Effector memory CD8-positive, alpha-beta T cell (primary cell): ENCODE data around the gene DUSP28.
"Not testable (repeated sequence)": the region's sequence is repeated elsewhere in the genome, so short reads cannot be mapped to it uniquely, and the experiment has no call there.

ENCODE experiments used
- ATAC-seq: fragments of 150-1000 bp; cut with Tn5 transposase; replicated peaks from 2 replicates; pipeline ENCODE4 v1.10.0; 2021; ENCODE audit warnings: mild to moderate bottlenecking, moderate library complexity
- DNase-seq, 3 experiments: peaks; one replicate each; pipeline ENCODE4 v3.0.0; 2021
- H3K27ac Mint-ChIP-seq, 2 donors: one replicate each; pipeline ENCODE4 v1.8.0; 2022; ENCODE audit warnings: mild to moderate bottlenecking in 2 of 2, mixed read lengths in 2 of 2, moderate library complexity in 2 of 2
- H3K27me3 Mint-ChIP-seq, 2 donors: one replicate each; pipeline ENCODE4 v1.8.0; 2022; ENCODE audit warnings: mixed read lengths in 2 of 2
- H3K36me3 Mint-ChIP-seq: one replicate; pipeline ENCODE4 v1.8.0; 2022; ENCODE audit warnings: mild to moderate bottlenecking, moderate library complexity, mixed read lengths; ENCODE audit not compliant: insufficient read depth
- H3K4me1 Mint-ChIP-seq, 2 donors: one replicate each; pipeline ENCODE4 v1.8.0; 2022; ENCODE audit warnings: low read depth in 2 of 2, mixed read lengths in 2 of 2
- H3K4me3 Mint-ChIP-seq, 2 donors: one replicate each; pipeline ENCODE4 v1.8.0; 2022; ENCODE audit warnings: mild to moderate bottlenecking in 2 of 2, mixed read lengths in 2 of 2, moderate library complexity in 2 of 2
- H3K9me3 Mint-ChIP-seq, 2 donors: one replicate each; pipeline ENCODE4 v1.8.0; 2022; ENCODE audit warnings: mixed read lengths in 2 of 2

DUSP28 gene

DNA sequence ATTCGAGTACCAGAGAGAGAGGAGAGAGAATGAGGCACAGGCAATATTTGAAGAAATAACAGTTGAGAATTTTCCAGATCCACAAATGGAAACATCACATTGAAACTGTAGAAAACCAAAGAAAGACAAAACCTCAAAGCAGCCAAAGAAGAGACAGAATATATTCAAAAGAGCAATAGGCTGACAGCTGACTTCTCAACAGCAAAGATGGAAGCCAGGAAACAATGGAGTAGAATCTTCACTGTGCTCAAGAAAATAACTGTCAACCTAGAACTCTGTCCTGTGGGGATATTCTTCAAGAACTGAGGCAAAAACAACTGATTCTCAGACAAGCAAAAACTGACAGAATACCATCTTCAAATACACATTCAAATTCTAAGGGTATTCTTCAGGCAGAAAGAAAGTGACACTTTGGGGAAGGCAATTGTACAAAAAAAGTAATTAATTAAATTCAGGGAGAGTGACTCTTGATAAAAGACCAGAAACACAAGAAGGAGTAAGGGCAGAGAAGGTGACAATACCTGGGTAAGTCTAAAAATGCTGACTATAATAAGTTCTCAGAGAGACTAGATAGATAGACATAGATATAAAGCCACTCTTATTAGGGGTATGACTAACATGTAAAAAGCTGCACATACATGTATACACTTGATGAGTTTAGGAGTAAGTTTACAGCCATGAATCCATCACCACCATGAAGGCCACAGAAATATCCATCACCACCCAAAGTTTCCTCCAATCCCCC lies 28.0 kb upstream of the DUSP28 start:
- H3K9me3 Mint-ChIP-seq = peaks cover 5 to 12% of the 10 kb centered on the region in 2 donors
- H3K4me1 Mint-ChIP-seq = peaks cover 5 to 21% of the 10 kb centered on the region in 2 donors
- no peak overlapping the region for H3K4me3 Mint-ChIP-seq
- ATAC-seq (no peak), DNase-seq (no peak)
- no peak overlapping the region for H3K27ac Mint-ChIP-seq
- no peaks in the 10 kb centered on the region for H3K27me3 Mint-ChIP-seq
- H3K36me3 Mint-ChIP-seq = peaks cover 13% of the 10 kb centered on the region

DNA sequence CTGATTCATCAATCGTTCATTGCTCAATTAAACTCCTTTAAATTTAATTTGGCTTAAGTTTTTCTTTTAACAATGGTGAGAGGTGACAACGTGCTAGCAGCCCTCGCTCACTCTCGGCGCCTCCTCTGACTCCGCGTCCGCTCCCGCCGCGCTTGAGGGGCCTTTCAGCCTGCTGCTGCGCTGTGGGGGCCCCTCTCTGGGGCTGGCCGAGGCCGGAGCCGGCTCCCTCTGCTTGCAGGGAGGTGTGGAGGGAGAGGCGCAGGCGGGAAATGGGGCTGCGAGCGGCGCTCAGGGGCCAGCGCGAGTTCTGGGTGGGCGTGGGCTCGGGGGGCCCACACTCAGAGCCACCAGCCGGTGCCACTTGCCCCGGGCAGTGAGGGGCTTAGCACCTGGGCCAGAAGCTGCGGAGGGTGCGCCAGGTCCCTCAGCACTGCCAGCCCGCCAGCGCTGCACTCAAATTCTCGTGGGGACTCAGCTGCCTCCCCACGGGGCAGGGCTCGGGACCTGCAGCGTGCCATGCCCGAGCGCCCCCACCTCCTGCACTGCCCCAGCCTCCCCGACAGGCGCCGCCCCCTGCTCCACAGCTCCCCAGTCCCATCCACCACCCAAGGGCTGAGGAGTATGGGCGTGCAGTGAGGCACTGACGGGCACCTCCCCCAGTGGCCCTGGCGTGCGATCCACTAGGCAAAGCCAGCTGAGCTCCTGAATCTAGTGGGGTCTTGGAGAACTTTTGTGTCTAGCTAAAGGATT lies 22.0 kb upstream of the DUSP28 start:
- ATAC-seq (no peak), DNase-seq (no peak)
- Mint-ChIP-seq H3K27ac (peak overlapping the region in 1 of 2 donors; percentile 25), H3K27me3 (no peaks in the 10 kb centered on the region), H3K4me1 (peaks cover 3 to 27% of the 10 kb centered on the region in 2 donors), H3K36me3 (peaks cover 36% of the 10 kb centered on the region), H3K9me3 (no peaks in the 10 kb centered on the region), H3K4me3 (no peak overlapping the region)

DNA sequence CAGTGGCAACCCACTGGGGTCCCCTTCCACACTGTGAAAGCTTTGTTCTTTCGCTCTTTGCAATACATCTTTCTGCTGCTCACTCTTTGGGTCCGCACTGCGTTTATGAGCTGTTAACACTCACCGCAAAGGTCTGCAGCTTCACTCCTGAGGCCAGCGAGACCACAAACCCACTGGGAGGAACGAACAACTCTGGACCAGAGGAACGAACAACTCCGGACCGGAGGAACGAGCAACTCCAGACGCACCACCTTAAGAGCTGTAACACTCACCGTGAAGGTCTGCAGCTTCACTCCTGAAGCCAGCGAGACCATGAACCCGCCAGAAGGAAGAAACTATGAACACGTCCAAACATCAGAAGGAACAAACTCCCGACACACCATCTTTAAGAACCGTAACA lies 21.1 kb upstream of the DUSP28 start:
- not testable (repeated sequence) for DNase-seq, ATAC-seq, H3K27me3 Mint-ChIP-seq, H3K9me3 Mint-ChIP-seq, H3K4me3 Mint-ChIP-seq
- H3K27ac Mint-ChIP-seq = peak overlapping the region in 1 of 2 donors; percentile 65
- peaks cover 3 to 24% of the 10 kb centered on the region in 2 donors for H3K4me1 Mint-ChIP-seq
- H3K36me3 Mint-ChIP-seq = peaks cover 31% of the 10 kb centered on the region

DNA sequence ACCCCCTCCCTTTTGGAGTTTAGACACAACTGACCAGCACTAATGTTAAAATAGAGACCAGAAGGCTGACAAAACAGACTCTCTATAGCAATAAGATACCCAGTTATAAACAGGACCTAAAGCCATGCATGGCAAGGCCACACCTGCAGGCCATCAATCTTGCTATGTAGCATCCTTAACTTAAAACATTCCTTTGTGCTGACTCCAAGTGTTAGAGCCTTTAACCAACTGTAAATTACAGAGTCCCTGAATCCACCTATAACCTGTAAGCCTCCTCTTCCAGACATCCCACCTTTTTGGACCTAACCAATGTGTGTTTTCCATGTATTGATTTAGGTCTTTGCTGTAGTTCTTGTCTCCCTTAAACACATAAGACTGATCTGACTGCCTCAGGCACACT lies 20.3 kb upstream of the DUSP28 start:
- Mint-ChIP-seq H3K36me3 (peaks cover 34% of the 10 kb centered on the region), H3K9me3 (no peaks in the 10 kb centered on the region), H3K27me3 (no peaks in the 10 kb centered on the region), H3K4me3 (no peak overlapping the region), H3K4me1 (peaks cover 3 to 23% of the 10 kb centered on the region in 2 donors), H3K27ac (peak overlapping the region in 1 of 2 donors; percentile 65)
- DNase-seq (no peak), ATAC-seq (no peak)

DNA sequence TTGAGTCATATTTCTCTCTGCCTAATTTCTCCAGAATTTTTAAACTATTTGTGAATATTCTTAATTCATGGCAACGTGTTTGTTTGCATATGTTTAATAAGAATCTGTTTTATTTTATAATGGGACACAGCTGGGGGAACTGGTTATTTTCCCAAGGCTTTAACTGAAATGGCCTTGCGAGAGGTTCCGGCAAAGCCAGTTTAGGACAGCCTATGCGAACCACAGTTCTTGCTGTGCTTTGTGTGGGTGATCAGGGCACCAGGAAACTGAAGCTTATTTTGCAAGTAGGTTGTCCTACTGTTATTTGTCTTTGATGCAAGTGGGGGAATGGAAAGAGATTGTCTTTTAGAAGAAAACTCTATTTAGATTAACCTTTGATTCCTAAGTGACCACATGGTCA lies 8.9 kb upstream of the DUSP28 start:
- Mint-ChIP-seq H3K27ac (peak overlapping the region in 1 of 2 donors; percentile 30), H3K4me1 (peaks cover 4 to 12% of the 10 kb centered on the region in 2 donors), H3K36me3 (peaks cover 24% of the 10 kb centered on the region), H3K4me3 (no peak overlapping the region), H3K9me3 (no peaks in the 10 kb centered on the region), H3K27me3 (no peaks in the 10 kb centered on the region)
- ATAC-seq (no peak), DNase-seq (no peak)

DNA sequence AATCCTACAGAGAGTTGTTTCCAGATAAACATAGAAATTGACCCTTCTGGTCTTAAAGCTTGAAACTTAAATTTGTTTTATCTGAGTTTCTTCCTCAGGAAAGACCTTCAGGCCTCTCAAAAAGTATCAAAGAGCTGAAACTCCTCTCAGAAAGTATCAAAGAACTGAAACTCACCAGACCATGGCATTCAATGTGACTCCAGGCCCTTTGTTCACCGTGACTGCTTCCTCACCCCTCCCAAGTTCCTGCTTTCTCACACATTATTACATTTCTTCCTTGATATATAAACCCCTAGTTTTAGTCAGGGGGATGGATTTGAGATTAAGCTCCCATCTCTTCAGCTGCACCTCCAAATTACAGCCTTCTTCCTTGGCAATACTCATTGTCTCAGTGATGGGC lies 8.3 kb upstream of the DUSP28 start:
- Mint-ChIP-seq H3K36me3 (peaks cover 24% of the 10 kb centered on the region), H3K27me3 (no peaks in the 10 kb centered on the region), H3K9me3 (no peaks in the 10 kb centered on the region), H3K4me3 (no peak overlapping the region), H3K27ac (peak overlapping the region; percentile 30 to 59), H3K4me1 (peaks cover 9 to 17% of the 10 kb centered on the region in 2 donors)
- ATAC-seq = no peak
- no peak for DNase-seq

DNA sequence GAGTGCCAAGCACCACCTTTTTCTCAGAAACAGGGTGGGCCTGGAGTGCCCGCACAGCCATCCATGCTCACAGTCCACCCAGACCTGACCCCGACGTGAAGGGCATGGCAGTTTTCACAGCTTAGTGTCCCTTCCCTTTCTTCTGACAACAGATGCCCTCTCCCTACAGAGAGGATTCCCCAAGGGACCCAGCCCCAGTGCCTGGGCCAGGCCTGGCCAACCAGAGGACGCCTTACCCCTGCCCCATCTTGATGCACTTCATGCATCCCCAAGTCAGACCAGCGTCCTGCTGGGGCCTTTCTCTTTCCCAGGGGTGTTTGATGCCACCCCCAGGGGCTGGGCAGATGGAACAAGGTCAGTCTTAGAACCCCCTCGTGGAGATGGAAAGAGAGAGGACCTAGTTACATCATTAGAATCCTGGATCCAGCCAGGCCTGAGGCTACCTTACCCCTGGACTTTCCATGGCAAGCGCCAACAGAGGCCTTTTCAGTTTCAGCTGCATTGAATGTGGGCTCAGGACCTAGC lies 6.1 kb upstream of the DUSP28 start:
- H3K36me3 Mint-ChIP-seq = peaks cover 25% of the 10 kb centered on the region
- H3K27me3 Mint-ChIP-seq = no peaks in the 10 kb centered on the region
- H3K4me3 Mint-ChIP-seq = no peak overlapping the region
- peaks cover 22 to 27% of the 10 kb centered on the region in 2 donors for H3K4me1 Mint-ChIP-seq
- ATAC-seq (no peak), DNase-seq (no peak)
- no peaks in the 10 kb centered on the region for H3K9me3 Mint-ChIP-seq
- H3K27ac Mint-ChIP-seq = no peak overlapping the region

DNA sequence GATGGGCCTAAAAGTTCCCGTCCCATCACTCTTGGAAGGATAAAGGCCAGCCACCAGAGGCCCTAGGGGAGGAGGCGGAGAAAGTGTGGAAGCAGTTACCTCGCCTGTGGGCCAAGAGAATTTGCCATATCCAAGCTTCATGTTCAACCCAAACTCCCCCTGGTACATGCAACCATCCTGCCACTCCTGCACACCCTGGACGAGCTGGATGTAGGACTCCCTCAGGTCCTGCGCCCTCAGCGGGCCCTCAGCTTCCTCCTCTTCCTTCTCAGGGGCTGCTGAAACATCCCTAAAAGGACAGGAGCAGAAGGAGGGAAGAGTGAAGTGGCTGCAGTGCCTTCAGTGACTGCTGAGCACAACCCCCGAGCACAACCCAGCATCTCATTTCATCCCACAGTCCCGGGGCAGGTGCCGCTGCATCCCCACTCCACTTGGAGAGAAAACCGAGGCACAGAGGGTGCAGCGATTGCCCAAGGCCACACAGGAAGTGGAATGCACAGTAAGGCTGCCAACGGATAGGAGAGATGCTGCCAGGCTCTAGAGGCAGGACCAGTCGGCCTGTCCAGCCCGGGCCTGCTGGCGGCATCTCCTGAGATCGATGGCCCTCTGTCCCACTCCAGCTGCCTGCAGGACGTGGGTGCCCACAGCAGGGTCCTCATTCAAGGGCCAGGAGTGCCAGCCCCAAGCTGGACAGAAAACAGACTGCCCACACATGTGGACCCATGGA lies 5.2 kb upstream of the DUSP28 start:
- Mint-ChIP-seq H3K27ac (peak overlapping the region in 1 of 2 donors; percentile 53), H3K4me3 (no peak overlapping the region)

DNA sequence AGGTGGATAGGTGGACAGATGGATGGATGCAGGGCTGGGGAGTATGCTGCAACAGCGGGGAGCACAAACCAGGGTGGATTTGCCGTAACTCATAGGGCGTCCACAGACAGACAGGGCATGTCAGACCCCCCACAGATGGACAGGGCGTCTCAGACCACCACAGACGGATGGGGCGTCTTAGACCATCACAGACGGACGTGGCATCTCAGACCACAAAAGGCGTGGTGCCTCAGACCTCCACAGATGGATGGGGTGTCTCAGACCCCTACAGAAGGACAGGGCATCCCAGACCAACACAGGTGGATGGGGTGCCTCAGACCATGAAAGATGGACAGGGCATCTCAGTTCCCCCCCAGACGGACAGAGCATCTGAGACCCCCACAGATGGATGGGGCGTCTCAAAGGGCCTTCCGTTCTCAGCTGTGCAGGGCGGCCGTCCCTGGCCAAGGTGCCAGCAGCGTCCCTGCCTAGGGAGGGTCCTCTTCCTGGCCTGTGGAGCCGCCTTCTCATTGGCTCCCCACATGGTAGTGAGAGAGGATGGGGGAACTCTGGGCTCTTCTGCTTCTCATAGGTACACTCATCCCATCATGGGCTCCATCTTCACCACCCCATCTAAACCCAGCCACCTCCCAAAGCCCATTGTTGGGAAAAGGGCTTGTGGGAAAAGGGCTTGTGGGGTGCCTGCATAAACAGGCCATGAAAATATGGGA lies 4.5 kb upstream of the DUSP28 start:
- no peak for ATAC-seq
- Mint-ChIP-seq H3K4me3 (no peak overlapping the region), H3K36me3 (peaks cover 34% of the 10 kb centered on the region), H3K27ac (peak overlapping the region in 1 of 2 donors; percentile 53), H3K9me3 (no peaks in the 10 kb centered on the region), H3K4me1 (peaks cover 28 to 36% of the 10 kb centered on the region in 2 donors), H3K27me3 (no peaks in the 10 kb centered on the region)
- DNase-seq = no peak

More for the DNA sequence above, 5.2 kb upstream of the DUSP28 start:
- Mint-ChIP-seq H3K27me3 (no peaks in the 10 kb centered on the region), H3K9me3 (no peaks in the 10 kb centered on the region), H3K36me3 (peaks cover 32% of the 10 kb centered on the region), H3K4me1 (peaks cover 28 to 35% of the 10 kb centered on the region in 2 donors)
- DNase-seq = no peak
- no peak for ATAC-seq

DNA sequence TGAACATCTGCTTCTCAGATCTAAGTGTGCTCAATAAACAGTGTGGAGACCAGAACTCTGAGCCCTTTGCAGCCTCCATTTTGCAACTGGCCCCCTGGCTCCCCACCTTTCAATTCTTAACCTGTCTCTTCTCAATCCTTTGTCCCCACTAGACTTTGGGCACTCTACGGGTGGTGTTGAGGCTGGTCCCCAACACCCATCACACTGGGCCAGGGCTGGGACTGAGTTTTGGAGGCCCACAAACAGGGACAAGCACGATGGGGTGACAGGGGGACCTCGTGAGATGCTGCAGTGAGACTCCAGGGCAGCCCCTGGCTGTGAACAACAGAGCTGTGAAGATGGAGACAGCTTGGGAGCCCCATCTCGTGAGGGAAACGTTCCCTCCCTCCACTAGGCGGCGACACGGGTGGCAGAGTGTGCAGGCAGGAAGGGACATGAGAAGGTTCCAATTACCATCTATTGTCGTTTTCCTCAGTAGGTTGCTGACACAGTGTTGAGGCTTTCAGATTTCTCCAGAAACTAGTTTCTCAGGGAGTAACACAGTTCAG lies 3.5 kb upstream of the DUSP28 start:
- Mint-ChIP-seq H3K4me1 (peaks cover 34 to 40% of the 10 kb centered on the region in 2 donors), H3K27ac (peak overlapping the region; percentile 69 to 78), H3K36me3 (peaks cover 42% of the 10 kb centered on the region), H3K9me3 (no peaks in the 10 kb centered on the region), H3K27me3 (no peaks in the 10 kb centered on the region), H3K4me3 (peak overlapping the region; percentile 27 to 62)
- DNase-seq = peak; percentile 72 to 75 (median 72)
- no peak for ATAC-seq

DNA sequence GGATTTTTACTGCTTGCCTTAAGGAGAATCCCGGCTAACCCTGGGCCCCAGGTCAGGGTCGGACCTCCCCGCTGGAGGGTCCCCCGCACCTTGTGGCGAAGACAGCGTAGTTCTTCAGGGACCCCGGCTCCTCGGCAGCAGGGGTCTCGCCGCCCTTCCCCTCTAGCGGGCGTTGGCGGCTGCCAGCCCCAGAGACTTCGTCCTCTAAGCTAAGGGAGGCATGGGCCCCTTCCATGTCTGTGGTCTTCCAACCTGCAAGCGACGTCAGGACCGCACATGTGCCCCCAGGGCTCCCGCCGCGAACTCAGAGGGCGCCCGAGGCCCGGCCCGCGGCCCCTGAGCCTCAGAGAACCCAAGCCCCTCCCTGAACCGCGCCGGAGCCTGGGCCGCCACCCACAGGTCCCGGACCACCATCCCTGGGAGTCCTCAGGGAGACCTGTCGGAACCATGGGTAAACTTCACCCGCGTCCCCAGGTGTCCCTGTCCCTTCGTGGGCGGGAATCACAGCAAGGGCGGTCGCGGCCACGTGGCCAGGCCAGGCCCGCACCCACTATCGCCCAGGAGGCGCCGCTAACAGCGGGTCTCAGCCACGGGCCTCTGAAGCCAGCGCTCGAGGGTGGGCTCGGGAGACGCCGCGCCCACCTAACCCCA lies 2.9 kb upstream of the DUSP28 start:
- Mint-ChIP-seq H3K36me3 (peaks cover 40% of the 10 kb centered on the region), H3K27ac (peak overlapping the region in 1 of 2 donors; percentile 78), H3K9me3 (no peaks in the 10 kb centered on the region), H3K27me3 (no peaks in the 10 kb centered on the region), H3K4me1 (peaks cover 39 to 46% of the 10 kb centered on the region in 2 donors), H3K4me3 (peak overlapping the region; percentile 27 to 93)
- no peak for ATAC-seq
- no peak for DNase-seq

DNA sequence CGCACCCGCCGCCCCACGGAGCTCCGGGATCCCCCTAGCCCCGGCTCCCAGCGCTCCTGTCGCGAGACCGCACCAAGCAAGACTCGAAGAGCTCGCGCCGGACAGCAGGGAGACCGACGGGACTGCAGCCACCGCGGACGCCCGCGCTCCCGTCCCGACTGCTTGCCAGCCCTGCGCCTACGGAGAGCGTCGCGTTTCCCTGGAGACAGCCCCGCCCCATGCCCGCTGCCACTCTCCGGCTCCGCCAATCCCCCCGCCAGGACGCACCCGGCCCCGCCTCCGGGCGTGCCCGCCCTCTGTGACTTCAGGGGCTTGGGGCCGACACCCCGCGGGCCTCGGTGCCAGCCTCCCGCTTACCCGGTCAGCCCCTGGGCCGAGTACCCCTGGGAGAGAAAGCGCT lies 2.3 kb upstream of the DUSP28 start, which contains the start of gene ANKMY1:
ANKMY1 (minus strand) TSS at position 181 of the 400 bp plus-strand sequence. CDS start 653 bp downstream, outside the sequence.
- H3K27ac Mint-ChIP-seq = peak within 1 kb of the TSS in 1 of 2 donors; percentile 78
- H3K4me3 Mint-ChIP-seq = peak within 1 kb of the TSS; percentile 92 to 93
- no peak for ATAC-seq
- peaks cover 39 to 49% of the 10 kb centered on the region in 2 donors for H3K4me1 Mint-ChIP-seq
- DNase-seq = peak in 2 of 3 experiments; percentile 46 to 50
- no peaks in the 10 kb centered on the region for H3K27me3 Mint-ChIP-seq
- peaks cover 41% of the 10 kb centered on the region for H3K36me3 Mint-ChIP-seq
- H3K9me3 Mint-ChIP-seq = no peaks in the 10 kb centered on the region
